HepG2 (cell line): ENCODE measurements around the gene HEATR1. TPM values are rescaled to one million over a fixed set of nuclear protein-coding genes. Genes with fewer than 3 reads are reported as not detected.
A peak's percentile ranks its signal among the peaks of the same experiment; 100 is the strongest.

Source experiments
- BATF2 ChIP-seq: sonication (generic); formaldehyde crosslinking; IDR thresholded peaks from 2 replicates; pipeline ENCODE4 v1.8.0; 2022; ENCODE audit warnings: mild to moderate bottlenecking, missing genetic modification reagents, moderate library complexity
- HDAC1 ChIP-seq: sonication (generic); formaldehyde crosslinking; IDR thresholded peaks from 2 replicates; pipeline ENCODE4 v1.5.1; 2020; ENCODE audit warnings: mild to moderate bottlenecking, missing genetic modification reagents
- HNF1A ChIP-seq, 2 experiments: sonication (generic) in 1 of 2; formaldehyde crosslinking in 1 of 2; IDR thresholded peaks; 2 replicates each; pipeline versions ENCODE4 v1.4.0 to v1.6.1; 2016 to 2020; ENCODE audit warnings: borderline replicate concordance in 1 of 2, low read depth in 1 of 2, mild to moderate bottlenecking in 1 of 2, missing genetic modification reagents in 1 of 2
- KDM5A ChIP-seq: fragments of 200-600 bp; sonication (generic); IDR thresholded peaks from 2 replicates; pipeline ENCODE4 v1.7.0; 2018; ENCODE audit warnings: antibody characterized with exemption, mild to moderate bottlenecking, low read length, borderline replicate concordance
- NFAT5 ChIP-seq: sonication (generic); formaldehyde crosslinking; IDR thresholded peaks from 2 replicates; pipeline ENCODE4 v1.4.0; 2020; ENCODE audit warnings: missing genetic modification reagents
- NONO ChIP-seq, 2 experiments: fragments of 450-650 bp in 1 of 2; sonication (generic) in 1 of 2; formaldehyde crosslinking in 1 of 2; IDR thresholded peaks in 1 of 2; conservative IDR thresholded peaks in 1 of 2; 2 replicates each; pipeline versions ENCODE4 v1.6.1 to v1.8.0; 2017 to 2022; ENCODE audit warnings: mild to moderate bottlenecking in 1 of 2, missing genetic modification reagents in 1 of 2, moderate library complexity in 1 of 2
- NR0B2 ChIP-seq: sonication (generic); formaldehyde crosslinking; IDR thresholded peaks from 2 replicates; pipeline ENCODE4 v1.4.0; 2020; ENCODE audit warnings: mild to moderate bottlenecking, missing genetic modification reagents
- PHB2 ChIP-seq: fragments of 450-650 bp; IDR thresholded peaks from 2 replicates; pipeline ENCODE4 v1.6.1; 2018; ENCODE audit not compliant: partially characterized antibody
- RAD21 ChIP-seq: fragments of 450-650 bp; formaldehyde crosslinking; IDR thresholded peaks from 2 replicates; pipeline ENCODE4 v1.5.0; 2020; ENCODE audit warnings: mild to moderate bottlenecking
- ZKSCAN1 ChIP-seq: fragments of 150-350 bp; IDR thresholded peaks from 2 replicates; pipeline ENCODE4 v1.6.1; 2014; ENCODE audit warnings: low read length
- ZNF24 ChIP-seq: fragments of 450-650 bp; IDR thresholded peaks from 2 replicates; pipeline ENCODE4 v1.6.1; 2017; ENCODE audit warnings: antibody characterized with exemption, mild to moderate bottlenecking
- ZNF280D ChIP-seq: sonication (generic); formaldehyde crosslinking; IDR thresholded peaks from 2 replicates; pipeline ENCODE4 v1.5.1; 2020; ENCODE audit warnings: mild to moderate bottlenecking, missing genetic modification reagents
- ZNF331 ChIP-seq: sonication (generic); formaldehyde crosslinking; IDR thresholded peaks from 2 replicates; pipeline ENCODE4 v1.4.0; 2020; ENCODE audit warnings: missing genetic modification reagents
- polyA plus RNA-seq, 8 experiments: library from polyadenylated mRNA; depleted of rRNA in 3 of 8; stranded (reverse) in 7 of 8; unstranded in 1 of 8; fragments of >200 nt; fragmentation: Illumina TruSeq in 4 of 8; extraction: Trizol in 4 of 8; gene quantifications; 2 replicates each; pipeline versions ENCODE4 v1.2.1 to v1.2.3, GENCODE V29; 2011 to 2016; ENCODE audit warnings: low read depth in 4 of 8, missing spikeins in 1 of 8, mixed read lengths in 1 of 8; ENCODE audit not compliant: insufficient read depth in 1 of 8
- total RNA-seq, 5 experiments: library from RNA; depleted of rRNA; stranded (reverse); fragments of >200 nt; fragmentation: Illumina TruSeq; extraction: Trizol; gene quantifications; 2 replicates each; pipeline ENCODE4 v1.2.3, GENCODE V29; 2016; ENCODE audit warnings: low read depth in 1 of 5

Gene HEATR1
- total and polyA plus RNA-seq, 2 of the 13 experiments (the other 11 are each of a cell fraction or from before 2014, with no cell fraction given), result 10.2 to 45.8 TPM

- TF ChIP-seq NR0B2 (no peak; the same call in none of the 2 replicates), KDM5A (peak; percentile 93), HNF1A (IDR thresholded peaks at IDR 0.05; ENCODE audit: low read depth) (no peak), HNF1A (CRISPR knock-in tag; IDR thresholded peaks at IDR 0.05; ENCODE audit: borderline replicate concordance) (0 out of 2 replicates have a peak, but pooled peaks have one; percentile 57), ZNF24 (0 out of 2 replicates have a peak, but pooled peaks have one; percentile 72), NONO (IDR thresholded peaks at IDR 0.05) (no peak), NONO (CRISPR knock-in tag; conservative IDR thresholded peaks at IDR 0.05) (peak; percentile 87), NFAT5 (CRISPR knock-in tag) (no peak), ZNF280D (CRISPR knock-in tag) (no peak), PHB2 (no peak), ZKSCAN1 (no peak), HDAC1 (CRISPR knock-in tag) (peak; percentile 93), BATF2 (CRISPR knock-in tag) (no peak), ZNF331 (CRISPR knock-in tag) (peak; percentile 91), RAD21 (CRISPR knock-in tag) (no peak)
Observed at GRCh38 chr1:236603991-236604904, at the start of gene HEATR1 (continued).
